ENCODE data around the gene TNRC18.
"Not testable (repeated sequence)": the region's sequence is repeated elsewhere in the genome, so short reads cannot be mapped to it uniquely, and the experiment has no call there.

TNRC18 gene

GRCh38 chr7:5370454-5371353 is 52.9 kb downstream of the TNRC18 start:
- no peak for DNase-seq

- no peak for DNase-seq
These were observed 56.0 kb downstream of the TNRC18 start for GRCh38 chr7:5367661-5368060.

- peak; percentile 6 for DNase-seq
These were observed 57.5 kb downstream of the TNRC18 start for GRCh38 chr7:5365976-5366625.

- DNase-seq = no peak
These were observed 59.9 kb downstream of the TNRC18 start for GRCh38 chr7:5363729-5364128.

- no peak for DNase-seq
These were observed 61.2 kb downstream of the TNRC18 start for GRCh38 chr7:5362466-5362865.

- DNase-seq = no peak
These were observed 62.0 kb downstream of the TNRC18 start for GRCh38 chr7:5361446-5362127.

GRCh38 chr7:5360971-5361370 is 62.7 kb downstream of the TNRC18 start:
- DNase-seq = no peak

- no peak for DNase-seq
These were observed 63.2 kb downstream of the TNRC18 start for GRCh38 chr7:5360451-5360850.

- DNase-seq = not testable (repeated sequence)
These were observed 63.6 kb downstream of the TNRC18 start for GRCh38 chr7:5360021-5360420.

GRCh38 chr7:5359344-5359743 is 64.3 kb downstream of the TNRC18 start:
- DNase-seq = no peak

- no peak for DNase-seq
These were observed 65.7 kb downstream of the TNRC18 start for GRCh38 chr7:5357951-5358350.

GRCh38 chr7:5356751-5357119 is 66.9 kb downstream of the TNRC18 start:
- no peak for DNase-seq

GRCh38 chr7:5354460-5355232 is 69.0 kb downstream of the TNRC18 start:
- no peak for DNase-seq

GRCh38 chr7:5352440-5353010 is 71.1 kb downstream of the TNRC18 start:
- no peak for DNase-seq

GRCh38 chr7:5351507-5352265 is 71.9 kb downstream of the TNRC18 start:
- DNase-seq = no peak

GRCh38 chr7:5350600-5351385 is 72.8 kb downstream of the TNRC18 start:
- DNase-seq = no peak

GRCh38 chr7:5350174-5350463 is 73.5 kb downstream of the TNRC18 start:
- no peak for DNase-seq

GRCh38 chr7:5349437-5350173 is 74.0 kb downstream of the TNRC18 start:
- DNase-seq = no peak

GRCh38 chr7:5349005-5349380 is 74.6 kb downstream of the TNRC18 start:
- no peak for DNase-seq

Measured in NCI-H1417 treated with DMSO at 0.1 percent for 48 hours (cell line).